GM19238 (cell line): ENCODE data around the gene MYH10.

Source experiments
- DNase-seq: peaks from one replicate; pipeline ENCODE4 v3.0.0; 2011; ENCODE audit warnings: low spot score; ENCODE audit not compliant: insufficient read length

Gene MYH10

GRCh38 chr17:8499171-8499570 lies 131.4 kb downstream of the MYH10 start:
- no peak for DNase-seq

GRCh38 chr17:8496081-8496480 lies 134.4 kb downstream of the MYH10 start:
- DNase-seq, result no peak

- no peak for DNase-seq
These were observed 135.9 kb downstream of the MYH10 start for GRCh38 chr17:8494506-8495111.

GRCh38 chr17:8494021-8494420 lies 136.5 kb downstream of the MYH10 start:
- no peak for DNase-seq

- DNase-seq, result no peak
These were observed 138.4 kb downstream of the MYH10 start for GRCh38 chr17:8492121-8492520.

- no peak for DNase-seq
These were observed 140.1 kb downstream of the MYH10 start for GRCh38 chr17:8490256-8491023.

- DNase-seq, result no peak
These were observed 140.7 kb downstream of the MYH10 start for GRCh38 chr17:8489841-8490240.

GRCh38 chr17:8488901-8489300 lies 141.6 kb downstream of the MYH10 start:
- DNase-seq, result no peak

- no peak for DNase-seq
These were observed 142.0 kb downstream of the MYH10 start for GRCh38 chr17:8488491-8488890.

GRCh38 chr17:8487743-8488142 lies 142.8 kb downstream of the MYH10 start:
- DNase-seq, result no peak

GRCh38 chr17:8487130-8487645 lies 143.3 kb downstream of the MYH10 start:
- no peak for DNase-seq

- no peak for DNase-seq
These were observed 145.0 kb downstream of the MYH10 start for GRCh38 chr17:8485491-8485890.

GRCh38 chr17:8484465-8484864 lies 146.1 kb downstream of the MYH10 start:
- no peak for DNase-seq

- DNase-seq, result no peak
These were observed 148.0 kb downstream of the MYH10 start for GRCh38 chr17:8482546-8482945.

GRCh38 chr17:8481703-8482102 lies 148.8 kb downstream of the MYH10 start:
- DNase-seq, result no peak

GRCh38 chr17:8481089-8481488 lies 149.4 kb downstream of the MYH10 start:
- no peak for DNase-seq

- DNase-seq, result no peak
These were observed 150.2 kb downstream of the MYH10 start for GRCh38 chr17:8480011-8480976.

GRCh38 chr17:8479431-8479947 lies 151.0 kb downstream of the MYH10 start:
- DNase-seq, result no peak

GRCh38 chr17:8477715-8478441 lies 152.6 kb downstream of the MYH10 start:
- DNase-seq, result no peak

- no peak for DNase-seq
These were observed 153.4 kb downstream of the MYH10 start for GRCh38 chr17:8477171-8477570.

GRCh38 chr17:8476741-8477140 lies 153.8 kb downstream of the MYH10 start:
- no peak for DNase-seq
